Femur (tissue), 1 donor: Measurements from ENCODE around the gene NSUN5.
"Not testable (repeated sequence)": the region's sequence is repeated elsewhere in the genome, so short reads cannot be mapped to it uniquely, and the experiment has no call there.

Source experiments
- DNase-seq: peaks from one replicate; pipeline ENCODE4 v3.0.0-alpha.2; 2017

The NSUN5 gene

GRCh38 chr7:73308665-73309214 is at the start of gene NSUN5:
Gene NSUN5 (minus strand): TSS chr7:73308826. CDS start chr7:73308790, 36 bp downstream.
- peak; percentile 92 for DNase-seq

GRCh38 chr7:73356159-73356558 is 47.5 kb upstream of the NSUN5 start:
- DNase-seq = no peak

DNA sequence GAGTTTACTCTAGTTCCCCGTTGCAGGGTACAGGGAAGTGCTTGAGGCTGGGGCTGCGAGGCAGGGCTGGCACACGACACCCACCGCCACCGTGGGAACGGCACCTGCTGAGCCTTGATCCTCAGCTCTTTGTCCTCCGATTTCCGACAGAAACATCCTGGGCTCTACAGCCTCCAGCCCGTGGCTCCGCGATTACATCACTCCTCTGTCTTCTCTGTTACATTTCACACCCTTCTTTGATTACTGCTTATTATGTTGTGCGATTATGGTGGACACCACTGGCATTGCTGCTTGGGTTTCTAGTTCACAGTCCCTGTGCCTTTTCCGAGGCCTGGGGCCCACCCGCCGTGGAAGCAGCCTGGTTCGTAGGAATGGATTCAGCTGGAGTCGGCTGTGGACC is 46.2 kb upstream of the NSUN5 start:
- no peak for DNase-seq

GRCh38 chr7:73354196-73354595 is 45.6 kb upstream of the NSUN5 start:
- no peak for DNase-seq

GRCh38 chr7:73353243-73353642 is 44.6 kb upstream of the NSUN5 start:
- no peak for DNase-seq

DNA sequence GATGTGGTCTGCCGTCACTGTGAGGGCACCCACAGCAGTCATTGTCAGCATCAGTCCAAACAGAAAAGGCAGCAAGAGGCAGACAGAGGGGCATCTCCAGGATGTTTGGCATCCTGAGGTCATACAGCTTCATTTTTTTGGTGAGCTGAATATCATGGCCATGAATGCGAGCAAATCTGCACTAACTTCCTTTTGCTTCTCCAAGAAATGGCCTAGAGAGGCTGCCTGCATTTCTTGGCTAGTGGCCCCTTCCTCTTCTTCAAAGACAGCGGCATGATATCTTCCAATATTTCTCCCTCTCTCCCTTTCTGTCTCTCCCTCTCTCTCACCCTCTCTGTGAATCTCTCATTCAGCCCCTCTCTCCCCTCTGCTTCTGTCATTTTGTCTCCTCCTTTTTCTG is 44.2 kb upstream of the NSUN5 start:
- no peak for DNase-seq

DNA sequence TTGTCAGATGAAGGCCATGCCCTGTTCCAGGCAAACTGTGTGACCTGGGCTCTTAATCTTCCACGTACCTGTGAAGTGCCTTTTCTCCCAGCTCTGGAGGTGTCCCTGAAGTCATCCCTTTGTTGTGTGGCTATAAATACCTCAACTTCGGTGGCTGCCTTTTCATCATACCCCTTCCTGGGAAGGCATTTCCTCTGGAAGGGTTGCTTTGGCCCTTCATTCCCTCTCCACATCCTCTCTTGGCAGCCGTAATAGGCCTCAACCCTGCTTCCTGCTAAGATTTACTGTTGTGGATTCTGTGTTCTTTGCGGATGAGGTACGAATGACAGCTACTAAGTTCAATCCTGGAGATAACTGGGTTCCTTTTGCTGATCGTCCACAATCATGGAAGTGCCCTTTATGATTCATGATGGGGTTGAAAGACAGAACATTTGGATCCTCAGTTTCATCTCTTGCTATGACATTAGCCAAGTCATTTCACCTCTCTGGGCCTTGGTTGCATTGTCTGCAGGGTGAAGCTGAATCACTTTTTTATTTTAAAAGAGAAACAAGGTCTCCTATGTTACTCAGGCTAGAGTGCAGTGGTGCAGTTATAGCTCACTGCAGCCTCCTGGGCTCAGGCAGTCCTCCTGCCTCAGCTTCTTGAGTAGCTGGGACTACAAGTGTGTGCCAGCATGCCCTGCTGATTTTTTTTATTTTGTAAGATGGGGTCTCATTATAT is 43.0 kb upstream of the NSUN5 start:
- no peak for DNase-seq

DNA sequence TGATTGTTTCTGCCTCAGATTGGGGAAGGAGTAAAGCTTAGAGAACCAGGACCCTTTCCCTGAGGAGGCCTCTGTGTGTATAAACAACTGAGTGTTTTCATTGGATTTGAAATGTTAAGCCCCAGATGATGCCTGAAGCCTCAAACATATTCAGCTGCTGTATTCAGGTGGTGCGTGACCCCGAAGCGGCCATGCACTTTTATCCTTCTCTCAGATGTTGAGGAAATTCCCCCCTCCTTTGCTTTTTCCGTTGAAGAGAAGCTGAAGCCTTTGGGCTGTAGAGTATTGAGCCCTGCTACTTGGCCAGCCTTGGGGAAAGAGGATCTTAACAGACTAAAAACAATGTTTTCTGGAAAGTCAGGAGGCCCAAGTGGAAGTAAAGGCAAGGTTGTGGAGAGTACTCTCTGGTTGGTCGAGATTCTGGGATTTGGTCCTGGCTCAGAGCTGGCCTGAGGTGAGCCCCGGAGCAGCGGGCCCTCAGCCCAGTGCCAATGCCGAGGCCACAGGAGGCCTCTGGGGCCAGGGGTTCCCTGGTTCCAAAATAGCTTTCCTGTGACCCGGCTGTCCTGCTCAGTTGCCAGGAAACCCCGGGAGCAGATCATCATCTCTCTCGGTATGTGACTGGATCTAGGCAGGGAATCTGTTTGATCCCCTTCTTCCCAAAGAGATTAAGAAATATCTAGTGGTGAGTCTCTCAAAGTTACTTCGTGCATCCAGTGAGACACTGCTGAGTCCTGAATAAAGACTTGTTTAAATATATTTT is 41.9 kb upstream of the NSUN5 start:
- peak; percentile 40 for DNase-seq

DNA sequence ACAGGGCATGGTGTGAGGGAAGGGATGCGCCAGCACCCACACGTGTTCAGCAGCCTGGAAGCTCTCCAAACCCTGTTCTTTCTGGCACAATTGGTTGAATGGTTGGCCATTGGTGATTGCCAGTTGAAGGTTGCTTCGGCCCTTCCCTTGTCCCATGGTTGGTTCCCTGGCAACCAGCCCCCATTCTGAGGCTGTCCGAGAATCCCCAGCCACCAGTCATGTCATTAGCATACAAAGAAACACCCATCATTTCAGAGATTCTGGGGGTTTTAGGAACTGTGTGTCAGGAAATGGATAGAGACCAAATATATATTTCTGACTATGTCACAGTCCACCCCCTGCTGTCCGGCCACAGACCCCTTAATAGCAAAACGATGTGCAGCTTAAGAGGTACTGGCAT is 41.1 kb upstream of the NSUN5 start:
- no peak for DNase-seq

- no peak for DNase-seq
Observed at GRCh38 chr7:73345951-73346350, 37.3 kb upstream of the NSUN5 start.

DNA sequence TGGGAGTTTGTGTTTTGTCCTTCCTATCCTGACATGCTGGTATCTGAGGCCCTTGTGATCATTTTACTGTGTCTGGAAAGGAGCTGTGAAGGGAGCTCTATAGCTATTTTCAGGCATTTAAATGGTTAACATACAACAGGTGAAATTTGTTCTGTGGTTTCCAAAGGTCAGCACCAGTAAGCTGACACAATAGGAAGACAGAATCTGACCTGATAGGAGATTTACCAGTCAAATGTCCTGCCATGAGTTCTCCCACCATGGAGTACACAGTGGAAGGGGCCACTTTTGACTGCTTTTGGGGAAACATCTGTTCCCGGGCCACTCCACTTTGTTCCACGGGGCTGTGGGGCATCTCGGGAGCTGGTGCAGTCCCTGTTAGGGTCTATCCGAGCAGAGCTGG is 36.9 kb upstream of the NSUN5 start:
- DNase-seq = no peak

- DNase-seq = no peak
Observed at GRCh38 chr7:73343671-73344380, 35.2 kb upstream of the NSUN5 start.

GRCh38 chr7:73342645-73343044 is 34.0 kb upstream of the NSUN5 start:
- DNase-seq = peak; percentile 65

GRCh38 chr7:73341877-73342276 is 33.3 kb upstream of the NSUN5 start:
- no peak for DNase-seq

DNA sequence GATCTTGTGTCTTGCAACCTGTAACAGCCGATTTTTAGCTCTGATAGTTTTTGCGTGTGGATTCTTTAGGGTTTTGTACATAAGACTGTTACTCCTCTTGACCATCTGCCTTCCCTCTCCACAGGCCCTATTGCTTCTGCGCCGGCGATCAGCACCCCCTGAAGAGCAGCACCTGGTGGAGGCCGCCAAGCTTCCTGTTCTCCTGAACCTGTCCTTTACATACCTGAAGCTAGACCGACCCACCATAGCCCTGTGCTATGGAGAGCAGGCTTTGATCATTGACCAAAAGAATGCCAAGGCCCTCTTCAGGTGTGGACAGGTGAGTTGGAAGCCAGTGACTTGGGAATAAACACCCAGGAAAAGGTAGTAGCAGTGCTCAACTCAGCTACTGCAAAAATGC is 31.9 kb upstream of the NSUN5 start:
- no peak for DNase-seq

DNA sequence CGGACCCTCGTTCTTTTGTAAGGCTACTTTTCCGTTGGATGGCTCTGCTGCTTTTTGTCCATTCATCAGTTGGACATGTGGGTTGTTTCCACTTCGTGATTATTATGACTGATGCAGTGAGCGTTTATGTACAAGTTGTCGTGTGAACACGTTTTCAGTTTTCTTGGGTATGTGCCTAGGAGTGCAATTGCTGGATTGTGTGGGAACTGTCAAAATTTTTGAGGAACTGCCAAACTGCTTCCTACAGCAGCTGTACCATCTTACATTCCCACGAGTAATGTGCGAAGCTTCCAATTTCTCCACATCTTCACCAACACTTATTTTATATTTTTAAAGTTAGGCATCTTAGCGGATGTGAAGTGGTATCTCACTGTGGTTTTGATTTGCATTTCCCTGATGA is 29.7 kb upstream of the NSUN5 start:
- DNase-seq = no peak

DNA sequence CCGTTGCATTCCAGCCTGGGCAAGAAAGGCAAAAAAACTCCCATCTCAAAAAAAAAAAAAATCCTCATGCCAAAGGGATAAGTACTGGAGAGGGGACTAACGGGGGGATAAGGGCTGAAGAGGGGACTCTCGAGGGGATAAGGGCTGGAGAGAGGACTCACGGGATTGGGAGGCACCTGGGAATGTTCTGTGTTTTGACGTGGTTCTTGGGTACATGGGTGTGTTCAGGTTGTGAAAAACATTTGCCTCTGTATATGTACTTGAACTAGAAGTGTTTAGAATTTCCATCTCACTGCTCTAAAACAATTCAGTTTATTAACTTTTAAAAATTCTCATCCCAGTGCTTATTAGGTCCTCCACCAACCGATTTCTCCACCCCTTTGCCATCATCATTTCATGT is 23.8 kb upstream of the NSUN5 start:
- DNase-seq = no peak

- DNase-seq = no peak
Observed at GRCh38 chr7:73330772-73331171, 22.1 kb upstream of the NSUN5 start.

DNA sequence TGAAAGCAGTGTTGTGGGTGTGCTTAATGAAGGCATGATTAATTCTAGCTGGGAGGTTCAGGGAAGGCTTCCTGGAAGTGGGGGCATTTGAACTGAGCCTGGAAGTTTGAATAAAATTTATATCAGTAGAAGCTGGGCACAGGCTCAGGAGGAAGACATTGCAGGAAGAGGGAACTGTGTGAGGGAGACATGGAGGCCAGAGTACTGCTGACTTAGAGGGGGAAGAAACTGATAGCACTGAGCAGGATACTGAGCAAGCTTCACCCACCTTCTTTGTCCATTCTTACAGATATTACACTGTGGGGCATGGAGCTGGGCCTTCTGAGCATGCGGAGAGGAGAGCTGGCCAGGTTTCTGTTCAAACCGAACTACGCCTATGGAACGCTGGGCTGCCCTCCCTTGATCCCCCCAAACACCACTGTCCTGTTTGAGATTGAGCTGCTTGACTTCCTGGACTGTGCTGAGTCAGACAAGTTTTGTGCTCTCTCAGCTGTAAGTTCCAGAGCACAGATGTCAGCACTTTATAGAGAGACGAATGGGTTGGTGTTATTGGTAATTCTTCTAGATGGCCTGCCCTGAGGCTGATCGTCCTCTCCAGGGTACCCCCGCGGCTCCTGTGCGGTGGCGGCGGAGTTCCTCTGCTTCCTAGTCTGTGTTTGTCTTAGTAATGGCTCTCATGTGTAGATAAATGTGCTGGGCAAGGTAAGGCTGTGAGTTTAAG is 21.4 kb upstream of the NSUN5 start:
- DNase-seq = no peak

- no peak for DNase-seq
Observed at GRCh38 chr7:73328696-73329095, 20.1 kb upstream of the NSUN5 start.

DNA sequence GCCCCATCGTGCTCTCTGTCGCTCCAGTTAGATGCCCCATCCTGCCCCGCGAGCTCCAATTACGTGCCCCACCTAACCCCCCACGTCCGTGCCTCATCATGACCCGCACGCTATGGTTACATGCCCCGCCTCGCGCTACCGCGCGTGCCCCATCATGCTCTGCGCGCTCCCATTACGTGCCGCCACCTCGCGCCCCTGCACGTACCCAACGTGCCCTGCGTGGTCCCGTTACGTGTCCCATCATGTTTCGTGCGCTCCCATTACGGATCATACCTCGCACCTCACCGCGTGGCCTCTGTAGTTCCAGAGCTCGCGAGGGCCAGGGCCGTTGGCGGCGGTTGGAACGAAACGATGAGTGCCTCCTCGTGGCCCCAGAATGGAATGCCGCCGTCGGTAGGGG is 19.3 kb upstream of the NSUN5 start, which contains the start of the genes FKBP6 and TRIM50:
Gene FKBP6 (plus strand): TSS at position 240 of the 400 bp plus-strand sequence. CDS start 268 bp downstream, outside the sequence.
Gene TRIM50 (minus strand): TSS at position 161 of the 400 bp plus-strand sequence. CDS start 3,295 bp downstream, outside the sequence.
- not testable (repeated sequence) for DNase-seq

DNA sequence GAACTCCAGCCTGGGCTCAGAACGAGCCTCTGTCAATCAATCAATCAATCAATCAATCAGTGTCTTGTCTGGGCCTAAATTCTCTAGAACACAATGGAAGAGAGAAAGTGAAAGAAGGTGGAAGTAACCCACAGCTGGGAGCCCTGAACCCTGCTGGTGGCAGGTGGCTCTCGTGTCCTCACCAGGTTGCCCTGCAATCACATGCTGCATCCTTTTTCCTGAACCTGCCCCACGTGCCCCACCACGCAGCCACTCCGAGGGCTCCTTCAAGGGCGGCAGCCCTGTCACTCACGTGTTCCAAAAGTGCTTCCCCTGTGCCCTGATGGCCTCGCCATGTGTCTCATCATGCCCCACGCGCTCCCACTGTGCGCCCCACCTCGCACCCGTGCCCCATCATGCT is 18.8 kb upstream of the NSUN5 start:
- DNase-seq = not testable (repeated sequence)
